ENCODE data around the gene IGSF3. TPM values are rescaled to one million over a fixed set of nuclear protein-coding genes. Genes with fewer than 3 reads are reported as not detected.

IGSF3 gene
- total and polyA plus RNA-seq, 2 experiments from 2014 or later, result 7.3 to 37.8 TPM

- TF ChIP-seq ZNF462 (CRISPR knock-in tag; IDR thresholded peaks at IDR 0.05), result no peak
- no peak for TF ChIP-seq CREB1 (CRISPR knock-in tag; IDR thresholded peaks at IDR 0.05; ENCODE audit: low read depth)
- no peak for TF ChIP-seq STAT1 (IDR thresholded peaks at IDR 0.05; ENCODE audit: unreplicated experiment)
- no peak for TF ChIP-seq CTCF (conservative IDR thresholded peaks at IDR 0.05; ENCODE audit: low read depth in 2 of 2)
- no peak for TF ChIP-seq POLR2AphosphoS5 (IDR thresholded peaks at IDR 0.05; ENCODE audit: low read depth)
- no peak for TF ChIP-seq ETS1 (IDR thresholded peaks at IDR 0.05)
These were observed 13.2 kb upstream of the IGSF3 start (continued) for GRCh38 chr1:116680752-116681151.
